ENCODE results near the gene QKI.
A peak's percentile ranks its signal among the peaks of the same experiment; 100 is the strongest.

The QKI gene

DNA sequence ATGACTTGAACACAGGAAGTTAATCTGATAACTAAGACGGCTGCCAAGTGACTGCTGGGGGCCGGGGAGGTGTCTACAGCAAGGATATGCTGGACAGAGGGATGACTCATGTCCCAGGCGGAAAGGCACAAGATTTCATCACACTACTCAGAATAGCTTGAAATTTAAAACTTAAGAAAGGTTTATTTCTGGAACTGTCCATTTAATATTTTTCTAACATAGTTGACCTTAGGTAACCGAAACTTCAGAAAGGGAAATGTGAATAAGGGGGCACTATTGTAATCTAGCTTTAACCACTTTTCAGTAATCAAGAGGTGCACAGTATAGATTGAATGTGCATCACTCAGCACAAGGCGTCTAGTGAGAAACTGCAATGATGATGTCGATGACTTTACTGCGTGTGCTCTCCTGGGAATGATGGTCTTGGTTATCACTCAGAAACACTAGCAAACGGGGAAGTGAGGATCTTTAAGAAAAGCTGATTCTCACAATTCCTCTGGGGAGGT, 171.5 kb downstream of the QKI start (continued):
- TF ChIP-seq MYNN (tag by site-specific recombination; IDR thresholded peaks at IDR 0.05; ENCODE audit: borderline replicate concordance) (no peak), ZNF133 (tag by site-specific recombination; IDR thresholded peaks at IDR 0.05) (no peak), ZNF776 (tag by site-specific recombination; IDR thresholded peaks at IDR 0.05; ENCODE audit: borderline replicate concordance) (no peak), TRIM28 (IDR thresholded peaks at IDR 0.05; ENCODE audit: borderline replicate concordance, low read length) (no peak), ZNF623 (tag by site-specific recombination; IDR thresholded peaks at IDR 0.05) (no peak), ZNF146 (tag by site-specific recombination; IDR thresholded peaks at IDR 0.05) (no peak), ZNF585B (tag by site-specific recombination; IDR thresholded peaks at IDR 0.05) (no peak), ZEB2 (tag by site-specific recombination; IDR thresholded peaks at IDR 0.05) (no peak), ZNF114 (tag by site-specific recombination; IDR thresholded peaks at IDR 0.05) (no peak), ZNF629 (tag by site-specific recombination; IDR thresholded peaks at IDR 0.05) (peak; percentile 24; the same call in 1 of the 2 replicates), ZNF10 (tag by site-specific recombination; IDR thresholded peaks at IDR 0.05) (no peak), ZNF394 (tag by site-specific recombination; IDR thresholded peaks at IDR 0.05; ENCODE audit: borderline replicate concordance) (no peak), ZNF707 (tag by site-specific recombination; IDR thresholded peaks at IDR 0.05) (no peak), OSR2 (tag by site-specific recombination; IDR thresholded peaks at IDR 0.05) (no peak), ZNF302 (tag by site-specific recombination; IDR thresholded peaks at IDR 0.05; ENCODE audit: low read depth) (no peak), SP2 (tag by site-specific recombination; IDR thresholded peaks at IDR 0.05) (no peak), ZSCAN30 (tag by site-specific recombination; IDR thresholded peaks at IDR 0.05) (no peak), ZNF660 (tag by site-specific recombination; IDR thresholded peaks at IDR 0.05) (peak; percentile 66), ZNF658 (tag by site-specific recombination; IDR thresholded peaks at IDR 0.05) (no peak), ZNF48 (tag by site-specific recombination; IDR thresholded peaks at IDR 0.05) (no peak), FEZF1 (tag by site-specific recombination; IDR thresholded peaks at IDR 0.05) (peak; percentile 28; the same call in 1 of the 2 replicates), ZFP69B (tag by site-specific recombination; IDR thresholded peaks at IDR 0.05) (no peak), ZNF548 (tag by site-specific recombination; IDR thresholded peaks at IDR 0.05) (no peak), ZNF561 (tag by site-specific recombination; IDR thresholded peaks at IDR 0.05; ENCODE audit: borderline replicate concordance) (no peak), ZNF391 (tag by site-specific recombination; IDR thresholded peaks at IDR 0.05; ENCODE audit: borderline replicate concordance, low read depth) (no peak)
- TF ChIP-seq, protein P1, sequence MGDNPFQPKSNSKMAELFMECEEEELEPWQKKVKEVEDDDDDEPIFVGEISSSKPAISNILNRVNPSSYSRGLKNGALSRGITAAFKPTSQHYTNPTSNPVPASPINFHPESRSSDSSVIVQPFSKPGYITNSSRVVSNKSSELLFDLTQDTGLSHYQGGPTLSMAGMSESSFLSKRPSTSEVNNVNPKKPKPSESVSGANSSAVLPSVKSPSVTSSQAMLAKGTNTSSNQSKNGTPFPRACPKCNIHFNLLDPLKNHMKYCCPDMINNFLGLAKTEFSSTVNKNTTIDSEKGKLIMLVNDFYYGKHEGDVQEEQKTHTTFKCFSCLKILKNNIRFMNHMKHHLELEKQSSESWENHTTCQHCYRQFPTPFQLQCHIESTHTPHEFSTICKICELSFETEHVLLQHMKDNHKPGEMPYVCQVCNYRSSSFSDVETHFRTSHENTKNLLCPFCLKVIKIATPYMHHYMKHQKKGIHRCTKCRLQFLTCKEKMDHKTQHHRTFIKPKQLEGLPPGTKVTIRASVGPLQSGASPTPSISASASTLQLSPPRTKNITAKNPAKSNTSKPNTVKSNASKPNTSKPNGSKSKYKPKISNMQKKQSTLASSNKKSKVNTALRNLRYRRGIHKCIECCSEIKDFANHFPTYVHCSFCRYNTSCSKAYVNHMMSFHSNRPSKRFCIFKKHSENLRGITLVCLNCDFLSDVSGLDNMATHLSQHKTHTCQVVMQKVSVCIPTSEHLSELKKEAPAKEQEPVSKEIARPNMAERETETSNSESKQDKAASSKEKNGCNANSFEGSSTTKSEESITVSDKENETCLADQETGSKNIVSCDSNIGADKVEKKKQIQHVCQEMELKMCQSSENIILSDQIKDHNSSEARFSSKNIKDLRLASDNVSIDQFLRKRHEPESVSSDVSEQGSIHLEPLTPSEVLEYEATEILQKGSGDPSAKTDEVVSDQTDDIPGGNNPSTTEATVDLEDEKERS (tag by site-specific recombination; IDR thresholded peaks at IDR 0.05): no peak
- TF ChIP-seq, protein P2, sequence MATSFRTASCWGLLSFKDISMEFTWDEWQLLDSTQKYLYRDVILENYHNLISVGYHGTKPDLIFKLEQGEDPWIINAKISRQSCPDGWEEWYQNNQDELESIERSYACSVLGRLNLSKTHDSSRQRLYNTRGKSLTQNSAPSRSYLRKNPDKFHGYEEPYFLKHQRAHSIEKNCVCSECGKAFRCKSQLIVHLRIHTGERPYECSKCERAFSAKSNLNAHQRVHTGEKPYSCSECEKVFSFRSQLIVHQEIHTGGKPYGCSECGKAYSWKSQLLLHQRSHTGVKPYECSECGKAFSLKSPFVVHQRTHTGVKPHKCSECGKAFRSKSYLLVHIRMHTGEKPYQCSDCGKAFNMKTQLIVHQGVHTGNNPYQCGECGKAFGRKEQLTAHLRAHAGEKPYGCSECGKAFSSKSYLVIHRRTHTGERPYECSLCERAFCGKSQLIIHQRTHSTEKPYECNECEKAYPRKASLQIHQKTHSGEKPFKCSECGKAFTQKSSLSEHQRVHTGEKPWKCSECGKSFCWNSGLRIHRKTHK (tag by site-specific recombination; IDR thresholded peaks at IDR 0.05): no peak
- TF ChIP-seq, protein P3, sequence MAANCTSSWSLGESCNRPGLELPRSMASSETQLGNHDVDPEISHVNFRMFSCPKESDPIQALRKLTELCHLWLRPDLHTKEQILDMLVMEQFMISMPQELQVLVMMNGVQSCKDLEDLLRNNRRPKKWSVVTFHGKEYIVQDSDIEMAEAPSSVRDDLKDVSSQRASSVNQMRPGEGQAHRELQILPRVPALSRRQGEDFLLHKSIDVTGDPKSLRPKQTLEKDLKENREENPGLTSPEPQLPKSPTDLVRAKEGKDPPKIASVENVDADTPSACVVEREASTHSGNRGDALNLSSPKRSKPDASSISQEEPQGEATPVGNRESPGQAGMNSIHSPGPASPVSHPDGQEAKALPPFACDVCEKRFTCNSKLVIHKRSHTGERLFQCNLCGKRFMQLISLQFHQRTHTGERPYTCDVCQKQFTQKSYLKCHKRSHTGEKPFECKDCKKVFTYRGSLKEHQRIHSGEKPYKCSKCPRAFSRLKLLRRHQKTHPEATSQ (tag by site-specific recombination; IDR thresholded peaks at IDR 0.05): no peak
- TF ChIP-seq, protein P4, sequence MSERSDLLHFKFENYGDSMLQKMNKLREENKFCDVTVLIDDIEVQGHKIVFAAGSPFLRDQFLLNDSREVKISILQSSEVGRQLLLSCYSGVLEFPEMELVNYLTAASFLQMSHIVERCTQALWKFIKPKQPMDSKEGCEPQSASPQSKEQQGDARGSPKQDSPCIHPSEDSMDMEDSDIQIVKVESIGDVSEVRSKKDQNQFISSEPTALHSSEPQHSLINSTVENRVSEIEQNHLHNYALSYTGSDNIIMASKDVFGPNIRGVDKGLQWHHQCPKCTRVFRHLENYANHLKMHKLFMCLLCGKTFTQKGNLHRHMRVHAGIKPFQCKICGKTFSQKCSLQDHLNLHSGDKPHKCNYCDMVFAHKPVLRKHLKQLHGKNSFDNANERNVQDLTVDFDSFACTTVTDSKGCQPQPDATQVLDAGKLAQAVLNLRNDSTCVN (tag by site-specific recombination; optimal IDR thresholded peaks at IDR 0.05): no peak
- TF ChIP-seq, protein P5, sequence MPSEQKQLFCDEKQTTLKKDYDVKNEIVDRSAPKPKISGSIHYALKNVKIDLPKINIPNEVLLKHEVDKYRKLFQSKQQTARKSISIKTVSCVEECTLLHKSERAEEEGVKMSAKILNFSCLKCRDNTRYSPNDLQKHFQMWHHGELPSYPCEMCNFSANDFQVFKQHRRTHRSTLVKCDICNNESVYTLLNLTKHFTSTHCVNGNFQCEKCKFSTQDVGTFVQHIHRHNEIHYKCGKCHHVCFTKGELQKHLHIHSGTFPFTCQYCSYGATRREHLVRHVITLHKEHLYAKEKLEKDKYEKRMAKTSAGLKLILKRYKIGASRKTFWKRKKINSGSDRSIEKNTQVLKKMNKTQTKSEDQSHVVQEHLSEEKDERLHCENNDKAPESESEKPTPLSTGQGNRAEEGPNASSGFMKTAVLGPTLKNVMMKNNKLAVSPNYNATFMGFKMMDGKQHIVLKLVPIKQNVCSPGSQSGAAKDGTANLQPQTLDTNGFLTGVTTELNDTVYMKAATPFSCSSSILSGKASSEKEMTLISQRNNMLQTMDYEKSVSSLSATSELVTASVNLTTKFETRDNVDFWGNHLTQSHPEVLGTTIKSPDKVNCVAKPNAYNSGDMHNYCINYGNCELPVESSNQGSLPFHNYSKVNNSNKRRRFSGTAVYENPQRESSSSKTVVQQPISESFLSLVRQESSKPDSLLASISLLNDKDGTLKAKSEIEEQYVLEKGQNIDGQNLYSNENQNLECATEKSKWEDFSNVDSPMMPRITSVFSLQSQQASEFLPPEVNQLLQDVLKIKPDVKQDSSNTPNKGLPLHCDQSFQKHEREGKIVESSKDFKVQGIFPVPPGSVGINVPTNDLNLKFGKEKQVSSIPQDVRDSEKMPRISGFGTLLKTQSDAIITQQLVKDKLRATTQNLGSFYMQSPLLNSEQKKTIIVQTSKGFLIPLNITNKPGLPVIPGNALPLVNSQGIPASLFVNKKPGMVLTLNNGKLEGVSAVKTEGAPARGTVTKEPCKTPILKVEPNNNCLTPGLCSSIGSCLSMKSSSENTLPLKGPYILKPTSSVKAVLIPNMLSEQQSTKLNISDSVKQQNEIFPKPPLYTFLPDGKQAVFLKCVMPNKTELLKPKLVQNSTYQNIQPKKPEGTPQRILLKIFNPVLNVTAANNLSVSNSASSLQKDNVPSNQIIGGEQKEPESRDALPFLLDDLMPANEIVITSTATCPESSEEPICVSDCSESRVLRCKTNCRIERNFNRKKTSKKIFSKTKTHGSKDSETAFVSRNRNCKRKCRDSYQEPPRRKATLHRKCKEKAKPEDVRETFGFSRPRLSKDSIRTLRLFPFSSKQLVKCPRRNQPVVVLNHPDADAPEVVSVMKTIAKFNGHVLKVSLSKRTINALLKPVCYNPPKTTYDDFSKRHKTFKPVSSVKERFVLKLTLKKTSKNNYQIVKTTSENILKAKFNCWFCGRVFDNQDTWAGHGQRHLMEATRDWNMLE (tag by site-specific recombination; conservative IDR thresholded peaks at IDR 0.05; ENCODE audit: low read depth): peak; percentile 30; the same call in 1 of the 2 replicates

Data from HEK293 (cell line).